AG10803 (cell line): Measurements from ENCODE around the gene ECEL1.

ENCODE experiments used
- DNase-seq: peaks from one replicate; pipeline ENCODE4 v3.0.0; 2010; ENCODE audit warnings: low read depth
- H3K4me3 ChIP-seq: 2 replicates; pipeline ENCODE4 v1.5.1; 2011; ENCODE audit warnings: mild to moderate bottlenecking, low read length, control low read depth
- TF ChIP-seq, protein P1 (sequence below): conservative IDR thresholded peaks from 2 replicates; pipeline ENCODE4 v1.5.1; 2011; ENCODE audit warnings: mild to moderate bottlenecking, low read length, control low read depth, inconsistent platforms

The ECEL1 gene

DNA sequence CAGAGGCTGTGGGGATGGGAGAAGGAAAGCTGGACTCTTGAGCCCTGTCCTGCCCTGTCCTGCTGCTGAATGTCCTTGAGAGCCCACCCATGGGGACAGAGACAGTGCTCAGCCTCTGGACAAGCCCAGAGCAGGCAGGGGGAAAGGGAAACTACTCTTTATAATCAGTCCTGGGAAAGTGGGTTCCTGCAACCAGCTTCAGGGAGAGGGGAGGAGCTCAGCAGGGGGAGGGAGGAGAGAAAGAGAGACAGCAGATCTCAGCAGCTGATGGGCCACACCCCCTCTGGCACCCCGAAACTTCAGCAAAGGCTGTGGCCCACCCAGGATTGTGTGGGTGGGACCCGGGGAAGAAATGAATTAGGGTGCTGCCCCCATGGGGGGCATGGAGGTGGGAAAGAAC is 11.6 kb downstream of the ECEL1 start:
- no peak overlapping the region for H3K4me3 ChIP-seq
- TF ChIP-seq, protein P1, sequence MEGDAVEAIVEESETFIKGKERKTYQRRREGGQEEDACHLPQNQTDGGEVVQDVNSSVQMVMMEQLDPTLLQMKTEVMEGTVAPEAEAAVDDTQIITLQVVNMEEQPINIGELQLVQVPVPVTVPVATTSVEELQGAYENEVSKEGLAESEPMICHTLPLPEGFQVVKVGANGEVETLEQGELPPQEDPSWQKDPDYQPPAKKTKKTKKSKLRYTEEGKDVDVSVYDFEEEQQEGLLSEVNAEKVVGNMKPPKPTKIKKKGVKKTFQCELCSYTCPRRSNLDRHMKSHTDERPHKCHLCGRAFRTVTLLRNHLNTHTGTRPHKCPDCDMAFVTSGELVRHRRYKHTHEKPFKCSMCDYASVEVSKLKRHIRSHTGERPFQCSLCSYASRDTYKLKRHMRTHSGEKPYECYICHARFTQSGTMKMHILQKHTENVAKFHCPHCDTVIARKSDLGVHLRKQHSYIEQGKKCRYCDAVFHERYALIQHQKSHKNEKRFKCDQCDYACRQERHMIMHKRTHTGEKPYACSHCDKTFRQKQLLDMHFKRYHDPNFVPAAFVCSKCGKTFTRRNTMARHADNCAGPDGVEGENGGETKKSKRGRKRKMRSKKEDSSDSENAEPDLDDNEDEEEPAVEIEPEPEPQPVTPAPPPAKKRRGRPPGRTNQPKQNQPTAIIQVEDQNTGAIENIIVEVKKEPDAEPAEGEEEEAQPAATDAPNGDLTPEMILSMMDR, result no peak
- DNase-seq, result no peak

DNA sequence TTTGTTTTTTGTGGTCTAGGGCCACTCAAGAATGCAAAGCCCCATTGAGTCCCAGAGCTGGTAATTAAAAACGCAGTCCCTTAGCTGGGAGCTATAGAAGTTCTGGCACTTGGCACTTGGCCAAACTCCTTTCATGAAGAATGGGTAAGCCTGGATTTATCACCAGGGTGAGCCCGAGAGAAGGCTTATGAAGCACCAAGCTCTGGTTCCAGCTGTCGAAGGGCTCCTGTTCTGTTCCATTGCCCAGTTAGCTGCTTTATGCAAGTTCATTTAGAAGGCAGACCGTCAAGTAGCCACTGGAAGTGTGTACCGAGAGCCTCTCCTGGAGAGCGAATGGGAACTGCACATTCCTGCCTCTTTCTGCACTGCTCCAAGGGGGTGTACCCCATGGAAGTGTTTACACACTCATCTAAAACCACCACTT is 14.2 kb downstream of the ECEL1 start:
- H3K4me3 ChIP-seq, result no peak overlapping the region
- TF ChIP-seq, protein P1, result no peak
- no peak for DNase-seq

DNA sequence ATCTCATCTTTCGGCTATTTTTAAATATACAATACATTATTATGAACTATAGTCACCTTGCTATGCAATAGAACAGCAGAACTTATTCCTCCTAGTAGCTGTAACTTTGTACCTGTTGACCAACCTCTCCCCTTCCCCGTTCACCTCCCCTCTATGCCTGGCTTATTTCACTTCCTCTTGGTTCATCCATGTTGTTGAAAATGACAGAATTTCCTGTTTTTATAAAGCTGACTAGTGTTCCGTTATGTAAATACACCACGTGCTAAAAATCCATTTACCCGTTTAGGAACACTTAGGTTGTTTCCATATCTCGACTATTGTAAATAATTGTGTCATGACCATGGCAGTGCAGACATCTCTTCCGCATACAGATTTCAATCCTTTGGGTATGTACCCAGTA is 21.4 kb downstream of the ECEL1 start:
- no peak overlapping the region for H3K4me3 ChIP-seq
- DNase-seq, result no peak

DNA sequence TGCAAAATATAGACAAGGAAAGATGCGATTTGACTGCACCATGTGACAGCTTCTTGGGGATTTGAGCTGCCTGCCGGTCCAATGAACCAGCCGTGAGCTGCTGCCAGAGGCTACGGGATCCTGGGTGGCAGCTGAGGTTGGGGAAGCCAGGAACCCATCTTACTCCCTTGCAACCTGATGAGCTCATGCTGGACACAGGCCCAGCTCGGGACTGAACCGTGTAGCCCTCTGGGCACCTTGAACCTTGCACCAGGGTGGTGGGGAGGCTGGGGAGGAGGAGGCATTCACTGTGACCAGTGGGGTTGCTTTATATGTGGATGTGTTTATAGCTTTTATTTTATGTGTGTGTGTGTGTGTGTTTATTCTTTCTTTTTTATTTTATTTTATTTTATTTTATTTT is 22.6 kb downstream of the ECEL1 start:
- TF ChIP-seq, protein P1, result no peak
- DNase-seq, result no peak
- no peak overlapping the region for H3K4me3 ChIP-seq

More for the DNA sequence above, 21.4 kb downstream of the ECEL1 start:
- TF ChIP-seq, protein P1, result no peak

DNA sequence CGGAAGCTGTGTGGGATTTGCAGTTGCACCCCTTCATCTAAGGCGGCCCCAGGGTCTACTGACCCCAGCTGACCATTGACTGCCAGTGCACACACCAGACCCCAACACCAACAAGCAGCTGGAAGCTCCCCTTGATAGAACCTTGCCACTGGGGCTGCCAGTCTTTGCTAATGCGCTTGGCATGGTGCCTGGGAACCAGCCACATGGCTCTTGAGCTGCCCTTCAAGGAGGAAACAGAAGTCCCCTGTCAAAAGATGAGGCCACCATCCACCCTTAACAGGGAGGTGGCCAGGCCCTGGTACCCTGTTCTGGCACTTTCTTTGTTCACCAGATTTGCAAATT is 23.1 kb downstream of the ECEL1 start:
- H3K4me3 ChIP-seq, result no peak overlapping the region
- DNase-seq, result no peak
- TF ChIP-seq, protein P1, result no peak

DNA sequence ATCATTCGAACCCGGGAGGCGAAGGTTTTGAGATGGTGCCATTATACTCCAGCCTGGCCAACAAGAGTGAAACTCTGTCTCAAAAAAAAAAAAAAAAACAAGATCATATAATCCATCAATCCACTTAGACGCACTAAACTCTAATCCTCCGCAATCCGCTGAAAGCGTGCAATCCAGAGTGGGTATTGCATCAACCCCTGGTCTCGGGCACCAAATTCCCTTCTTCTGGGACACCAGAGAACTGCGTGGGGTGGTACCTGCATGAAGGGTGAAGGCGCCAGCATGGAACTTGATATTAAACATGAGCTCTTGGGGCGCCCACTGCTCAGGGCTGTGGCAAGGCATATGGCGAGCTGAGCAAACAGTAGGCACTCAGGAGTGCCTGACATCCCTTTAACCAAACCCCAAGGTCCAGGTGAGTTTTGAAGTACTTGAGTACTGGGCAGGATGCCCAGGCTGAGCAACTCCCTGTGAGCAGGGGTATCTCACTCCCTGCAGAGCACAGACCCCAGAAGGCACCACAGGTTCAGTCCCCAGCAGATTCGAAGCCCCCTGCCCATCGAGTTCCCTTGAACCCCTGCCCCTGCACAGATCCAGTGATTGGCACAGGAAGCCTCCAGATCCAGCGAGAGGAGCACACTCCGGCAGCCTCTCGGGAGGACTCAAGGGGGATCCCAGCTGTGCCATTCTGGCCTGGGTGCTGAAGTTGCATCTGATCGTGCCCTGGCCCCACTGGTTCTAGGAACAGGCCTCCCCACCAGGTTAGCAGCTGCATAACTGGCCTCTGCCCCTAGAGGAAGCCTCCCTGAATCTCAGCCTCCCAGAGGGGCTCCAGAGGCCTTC is 23.7 kb downstream of the ECEL1 start:
- no peak overlapping the region for H3K4me3 ChIP-seq
- no peak for DNase-seq
- TF ChIP-seq, protein P1, result no peak

DNA sequence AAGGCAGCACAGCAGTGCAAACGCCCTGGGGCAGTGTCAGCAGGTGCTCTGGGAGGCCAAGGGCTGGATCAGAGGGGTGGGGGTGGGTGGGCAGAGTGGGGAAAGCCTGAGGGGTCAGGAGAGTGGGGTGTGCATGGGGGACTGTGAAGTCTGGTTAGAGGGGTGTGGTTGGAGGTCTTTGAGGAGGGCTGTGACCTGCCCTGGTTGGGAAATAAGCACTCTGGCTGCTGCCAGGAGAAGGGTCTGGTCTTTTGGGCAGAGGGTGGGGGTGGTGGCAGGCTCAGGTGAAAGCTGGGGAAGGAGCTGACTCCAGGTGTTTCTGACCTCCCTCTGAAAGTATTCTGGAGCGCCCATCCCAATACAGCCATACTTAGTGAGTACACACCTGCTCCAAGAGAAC is 27.5 kb downstream of the ECEL1 start:
- TF ChIP-seq, protein P1, result no peak
- H3K4me3 ChIP-seq, result no peak overlapping the region
- no peak for DNase-seq
